Amygdala (tissue), 56 donors: ENCODE measurements around the gene SELENOM.

Source experiments
- DNase-seq, 56 donors: peaks; one replicate each; lab custom pipeline; 2025; lab: John Stamatoyannopoulos, UW

The SELENOM gene, protein sequence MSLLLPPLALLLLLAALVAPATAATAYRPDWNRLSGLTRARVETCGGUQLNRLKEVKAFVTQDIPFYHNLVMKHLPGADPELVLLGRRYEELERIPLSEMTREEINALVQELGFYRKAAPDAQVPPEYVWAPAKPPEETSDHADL

DNA sequence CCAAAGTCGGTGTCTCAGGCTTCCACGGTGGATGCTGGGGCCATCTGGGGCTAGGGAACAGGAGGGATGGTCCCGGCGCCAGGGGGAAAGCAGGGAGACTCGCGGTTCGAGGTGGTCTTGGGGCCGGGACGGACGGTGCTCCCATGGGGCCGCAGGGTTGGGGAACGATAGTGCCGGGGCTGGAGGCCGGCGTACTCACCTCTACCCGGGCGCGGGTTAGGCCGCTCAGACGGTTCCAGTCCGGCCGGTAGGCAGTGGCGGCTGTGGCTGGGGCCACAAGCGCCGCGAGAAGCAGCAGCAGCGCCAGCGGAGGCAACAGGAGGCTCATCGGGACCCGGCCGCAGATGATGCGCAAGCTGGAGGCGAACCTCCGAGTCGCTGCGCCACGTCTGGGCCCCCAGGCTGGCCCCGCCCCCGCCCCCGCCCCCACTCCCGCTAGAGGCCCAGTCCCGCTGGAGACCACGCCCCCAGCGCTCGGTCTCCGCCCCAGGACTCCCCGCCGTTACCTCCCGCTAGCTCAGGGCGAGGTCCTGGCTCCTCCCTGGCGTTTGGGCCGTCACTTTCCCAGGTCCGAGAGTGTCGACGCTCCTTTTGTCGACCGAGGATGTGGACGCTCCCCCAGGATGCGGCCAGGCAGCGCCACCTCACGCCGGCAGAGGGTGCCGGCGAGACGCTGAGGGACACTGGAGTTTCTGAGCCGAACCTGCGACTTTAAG, at the start of gene SELENOM:
TSS of gene SELENOM (minus strand) at position 391 of the 716 bp plus-strand sequence. CDS start at position 328, 63 bp downstream.
- DNase-seq: peak in 55 of 56 donors; percentile 43 to 94 (median 85)

DNA sequence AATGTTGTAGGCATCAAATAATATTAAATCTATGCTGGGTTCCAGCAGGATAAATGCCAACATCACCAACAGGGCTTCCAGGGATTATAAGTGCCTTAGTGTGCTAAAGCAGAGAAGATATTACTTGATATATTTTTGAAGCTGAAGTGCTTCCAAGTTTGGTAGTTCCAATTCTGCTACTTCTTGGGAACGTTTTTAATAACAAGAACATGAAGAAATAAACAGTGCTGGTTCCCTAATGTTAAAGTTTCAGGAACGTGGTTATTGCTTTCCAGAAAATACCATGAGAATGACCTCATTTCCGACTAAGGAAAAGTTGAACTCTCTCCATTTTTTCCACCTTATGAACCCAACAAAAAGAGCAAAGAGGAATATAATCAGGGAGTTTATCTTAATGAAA, 48.1 kb upstream of the SELENOM start:
- no peak for DNase-seq

DNA sequence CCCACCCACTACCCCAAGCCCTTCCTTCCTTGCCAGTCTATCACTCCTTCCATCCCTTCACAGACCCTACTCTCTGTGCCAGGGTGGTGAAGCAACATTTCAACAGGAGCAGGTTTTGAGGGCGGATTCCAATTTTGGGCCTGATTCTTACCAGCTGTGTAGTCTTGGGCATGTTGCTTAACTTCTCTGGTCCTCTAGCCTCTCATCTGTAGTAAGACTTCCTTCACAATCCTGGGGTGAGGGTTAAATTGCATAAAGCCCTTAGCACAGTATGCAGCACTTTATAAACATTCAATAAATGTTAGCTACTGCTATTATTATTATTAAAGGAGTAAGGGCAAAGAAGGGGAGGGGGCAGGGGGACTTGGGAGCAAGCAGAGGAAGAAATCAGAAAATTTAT, 47.6 kb upstream of the SELENOM start:
- DNase-seq: no peak

DNA sequence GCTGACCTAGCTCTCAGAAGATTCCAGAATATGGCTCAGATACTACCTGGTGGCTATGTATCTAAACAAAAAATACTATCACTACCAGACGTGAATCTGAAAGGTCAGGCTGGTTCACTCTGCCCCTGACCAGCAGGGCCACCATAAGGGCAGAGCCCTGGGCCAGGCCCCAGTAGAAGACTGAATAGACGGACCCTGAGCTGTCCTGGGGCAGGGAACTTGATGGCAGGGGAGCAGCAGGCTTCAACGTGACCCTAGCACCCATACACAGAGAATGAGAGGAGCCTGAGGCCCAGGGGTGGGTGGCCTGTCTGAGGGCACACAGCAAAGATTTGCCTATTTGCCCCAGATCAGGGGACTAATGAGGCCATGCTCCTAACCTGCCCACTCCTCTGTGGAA, 46.0 kb upstream of the SELENOM start:
- DNase-seq: no peak

DNA sequence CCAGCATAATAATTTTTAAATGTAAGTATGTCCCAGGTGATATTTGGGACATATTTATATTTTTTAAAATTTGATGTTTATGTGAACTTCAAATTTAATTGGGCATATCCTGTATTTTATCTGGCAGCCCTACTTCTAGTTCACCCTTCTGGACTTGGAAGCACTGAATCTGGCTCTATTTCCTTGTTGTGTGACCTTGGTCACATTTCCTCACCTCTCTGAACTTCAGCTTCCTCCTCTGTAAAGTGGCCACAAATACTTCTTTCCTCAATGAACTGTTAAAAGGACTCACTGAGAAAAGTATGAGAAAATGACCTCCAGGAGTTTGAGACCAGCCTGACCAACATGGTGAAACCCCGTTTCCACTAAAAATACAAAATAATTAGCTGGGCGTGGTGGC, 44.5 kb upstream of the SELENOM start:
- no peak for DNase-seq

DNA sequence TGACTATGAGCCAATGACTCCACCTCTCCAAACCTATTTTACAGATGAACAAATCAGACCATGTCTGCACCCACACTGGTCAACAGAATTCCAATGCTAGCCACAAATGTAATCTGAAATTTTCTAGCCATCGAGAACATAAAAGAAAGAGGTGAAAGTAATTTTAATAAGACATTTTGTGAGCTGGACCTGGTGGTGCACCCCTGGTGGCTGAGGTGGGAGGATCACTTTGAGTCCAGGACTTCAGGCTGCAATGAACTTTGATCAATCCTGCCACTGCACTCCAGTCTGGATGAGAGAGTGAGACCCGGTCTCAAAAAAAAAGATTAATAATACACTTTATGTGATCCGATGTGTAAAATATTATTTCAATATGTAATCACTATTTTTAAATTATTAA, 43.2 kb upstream of the SELENOM start:
- no peak for DNase-seq

DNA sequence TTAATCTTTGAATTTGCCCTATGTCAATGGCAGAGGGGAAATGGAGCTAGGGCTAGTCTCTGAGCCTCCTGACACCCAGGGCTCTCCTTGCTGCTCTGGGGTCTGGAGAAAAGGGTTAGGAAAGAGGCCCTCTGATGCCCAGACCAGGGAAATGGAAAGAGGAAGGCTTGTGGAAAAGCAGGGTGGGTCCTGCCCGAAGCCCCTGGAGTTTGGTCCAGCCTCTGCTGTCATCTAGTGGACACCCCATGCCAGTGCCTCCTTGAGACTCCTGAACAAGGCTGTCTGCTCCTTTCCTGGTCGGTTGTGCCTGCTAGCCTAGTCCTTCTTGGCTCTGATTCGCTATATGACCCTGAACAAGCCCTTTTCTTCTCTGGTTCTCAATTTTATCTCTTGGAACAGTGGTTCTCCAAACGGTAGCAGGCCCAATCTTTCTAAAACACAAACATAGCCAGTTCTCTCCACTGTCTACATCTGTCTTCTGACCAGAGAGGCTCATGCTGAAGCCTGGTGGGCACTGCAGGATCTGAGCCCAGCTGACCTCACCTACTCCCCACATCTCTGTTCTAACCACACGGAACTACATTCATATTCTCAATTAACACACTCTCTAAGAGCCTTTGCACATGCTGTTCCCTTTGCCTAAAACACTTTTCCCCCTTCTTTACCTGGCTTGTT, 41.7 kb upstream of the SELENOM start:
- DNase-seq: peak in 46 of 56 donors; percentile 10 to 76 (median 41)

DNA sequence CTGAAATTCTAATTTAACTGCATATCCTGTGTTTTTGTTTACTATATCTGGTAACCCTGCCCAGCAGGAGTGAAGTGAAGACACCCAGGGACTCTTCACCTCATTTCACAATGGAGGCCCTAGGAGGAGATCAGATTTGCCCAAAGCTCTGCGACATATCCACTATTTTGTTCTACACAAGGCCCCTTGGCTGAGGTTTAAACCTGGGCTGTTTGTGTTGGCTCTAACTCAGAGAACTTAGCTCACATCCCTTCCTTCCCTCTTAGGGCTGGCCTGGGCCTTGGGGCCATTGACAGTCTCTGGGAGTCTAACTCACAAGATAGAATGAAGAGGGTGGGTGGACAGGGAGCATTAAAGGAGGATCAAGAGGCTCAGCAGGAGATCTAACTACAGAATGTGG, 41.1 kb upstream of the SELENOM start:
- no peak for DNase-seq

DNA sequence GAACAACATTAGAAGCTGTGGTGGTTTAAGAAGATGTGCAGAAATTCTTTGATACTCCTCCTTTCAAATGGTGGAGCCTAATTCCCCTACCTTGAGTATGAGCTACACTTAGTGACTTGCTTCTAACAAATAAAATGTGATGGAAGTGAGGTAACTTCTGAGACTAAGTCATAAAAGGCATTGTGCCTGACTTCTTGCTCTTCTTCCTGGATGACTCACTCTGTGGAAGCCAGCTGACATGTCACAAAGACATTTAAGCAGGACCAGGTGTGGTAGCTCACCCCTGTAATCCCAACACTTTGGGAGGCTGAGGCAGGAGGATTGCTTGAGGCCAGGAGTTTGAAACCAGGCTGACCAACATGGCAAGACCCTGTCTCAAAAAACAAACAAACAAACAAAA, 36.9 kb upstream of the SELENOM start:
- DNase-seq: no peak

DNA sequence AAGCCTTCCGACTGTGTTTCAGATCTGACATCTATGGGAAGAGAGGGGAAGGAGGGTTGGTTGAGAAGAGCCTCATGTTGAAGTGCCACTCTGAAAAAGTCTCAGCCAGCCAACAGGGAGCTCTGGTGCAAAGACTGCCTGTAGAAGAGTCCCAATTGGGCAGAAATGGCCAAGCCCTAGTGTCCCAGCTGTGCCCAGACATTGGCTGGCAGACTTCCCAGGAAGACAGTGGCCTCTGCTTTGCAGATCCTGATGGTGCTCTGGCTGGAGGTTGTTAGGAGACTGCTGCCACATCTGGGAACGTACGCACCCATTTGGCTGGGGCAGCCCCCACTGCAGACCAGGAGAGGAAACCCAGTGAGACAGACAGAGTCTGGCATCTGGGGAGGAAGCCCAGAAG, 36.2 kb upstream of the SELENOM start:
- peak in 12 of 56 donors; percentile 6 to 38 (median 15) for DNase-seq

DNA sequence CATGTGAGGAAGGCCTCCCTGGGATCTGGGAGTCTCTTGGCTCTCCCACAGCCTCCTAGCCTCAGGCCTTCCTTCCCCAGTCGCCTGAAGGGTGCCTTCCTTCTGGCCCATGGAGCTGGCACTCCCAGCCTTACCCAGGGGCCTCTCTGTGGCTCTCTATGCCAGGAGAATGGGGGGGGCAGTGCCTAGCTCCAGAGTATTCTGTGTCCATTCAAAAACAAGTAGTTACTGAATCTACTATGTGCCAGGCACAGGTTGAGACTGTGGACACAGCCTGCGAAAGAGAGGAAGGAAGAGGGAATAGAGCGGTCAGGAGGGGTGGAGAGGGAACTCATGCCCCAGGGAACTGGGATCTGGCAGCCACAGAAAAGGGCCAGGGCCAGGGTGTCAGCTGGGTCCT, 35.7 kb upstream of the SELENOM start:
- DNase-seq: peak in 1 of 56 donors; percentile 11

DNA sequence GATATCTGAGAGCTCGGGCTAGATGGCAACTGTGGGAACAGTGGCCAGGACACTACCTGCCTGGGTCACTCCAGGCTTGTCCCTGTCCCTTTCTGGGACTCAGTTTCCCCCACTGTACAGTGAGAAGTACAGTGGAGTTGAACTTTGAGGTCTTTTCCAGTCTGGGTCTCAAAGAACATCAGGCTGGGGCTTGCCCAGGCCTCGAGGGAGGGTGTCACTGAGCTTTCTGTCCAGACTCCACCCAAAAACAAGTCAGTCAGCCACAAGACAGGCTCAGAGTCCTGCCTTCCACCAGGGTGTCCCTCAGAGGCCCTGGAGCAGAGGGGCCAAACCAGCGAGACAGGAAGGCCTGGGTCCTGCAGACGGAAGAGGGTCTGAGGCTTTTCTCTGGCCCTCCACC, 34.9 kb upstream of the SELENOM start:
- no peak for DNase-seq

DNA sequence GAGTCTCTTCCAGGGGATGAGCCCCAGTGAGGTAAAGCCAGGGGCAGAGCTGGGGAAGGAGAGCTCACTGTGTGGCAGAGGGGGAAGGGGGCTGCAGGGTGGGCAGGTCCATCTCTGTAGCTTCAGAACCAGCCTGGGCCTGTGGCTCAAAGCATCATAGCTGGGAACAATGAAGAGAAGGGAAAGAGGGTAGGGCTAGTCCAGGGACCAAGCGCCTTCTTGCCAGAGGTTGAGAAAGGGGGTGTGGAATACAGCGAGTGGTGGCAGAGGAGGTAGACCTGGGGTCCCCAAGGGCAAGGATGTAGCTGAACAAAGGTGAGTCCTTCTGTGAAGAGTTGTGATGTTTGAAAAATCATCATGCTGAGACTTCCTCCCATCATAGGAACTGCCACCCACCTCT, 34.2 kb upstream of the SELENOM start:
- DNase-seq: no peak

DNA sequence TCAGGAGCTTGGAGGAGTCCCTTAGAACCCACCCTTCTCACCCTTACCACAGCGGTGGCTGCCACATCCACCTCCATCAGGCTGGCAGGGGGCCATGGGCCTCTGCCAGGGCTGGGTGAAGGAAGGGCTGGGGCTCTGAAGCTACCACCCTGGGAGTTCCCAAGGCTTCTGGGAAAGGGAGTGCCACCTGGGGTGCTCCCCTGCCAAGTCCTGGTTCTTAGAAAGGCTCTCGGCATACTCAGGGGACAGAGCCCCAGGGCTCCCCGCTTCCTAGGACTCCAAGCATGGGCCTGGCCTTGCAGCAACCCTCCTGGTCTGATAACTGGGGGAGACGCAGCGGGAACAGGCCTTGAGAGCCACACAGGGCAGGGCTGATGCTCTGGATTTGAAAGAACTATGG, 33.4 kb upstream of the SELENOM start:
- no peak for DNase-seq

DNA sequence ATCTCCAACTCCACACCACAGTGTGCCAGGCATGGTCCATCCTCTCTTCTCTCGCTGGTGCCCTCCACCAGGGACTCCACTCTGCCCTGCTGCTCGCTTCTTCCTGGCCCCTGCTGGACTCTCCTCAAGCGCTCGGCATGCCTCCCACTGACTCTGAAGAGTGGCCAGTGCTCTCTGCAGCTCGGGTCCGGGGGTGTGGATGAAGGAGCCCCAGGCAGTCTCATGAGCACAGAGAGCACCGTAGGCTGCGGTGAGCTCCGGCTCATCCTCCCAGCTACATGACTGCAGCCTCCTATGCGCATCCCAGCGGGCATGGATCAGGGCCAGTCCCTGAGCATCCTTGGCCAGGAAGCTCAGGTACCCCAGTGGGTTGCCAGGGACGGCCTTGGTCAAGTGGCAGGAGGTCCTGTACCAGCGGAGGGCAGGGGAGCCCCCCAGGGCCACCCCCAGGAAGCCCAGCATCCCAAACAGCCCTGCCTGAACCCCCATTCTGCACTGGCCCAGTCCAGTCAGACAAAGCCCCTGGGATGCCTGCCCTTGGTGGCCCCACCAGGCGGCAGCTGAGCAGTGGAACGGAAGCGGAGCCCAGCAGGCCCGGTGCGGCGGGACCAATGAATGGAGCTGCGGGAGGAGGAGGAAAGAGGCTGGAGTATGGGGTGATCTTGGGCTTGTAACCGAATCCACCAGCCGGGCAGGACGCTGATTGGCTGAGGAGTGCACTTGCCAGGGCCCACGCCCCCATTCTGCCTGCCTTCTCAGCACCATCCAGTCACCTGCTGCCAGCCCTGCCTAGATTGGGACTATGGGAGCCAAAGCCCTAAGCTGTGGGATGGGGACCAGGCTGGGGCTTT, 32.7 kb upstream of the SELENOM start, which contains the start of gene PLA2G3:
TSS of gene PLA2G3 (minus strand) at position 643 of the 851 bp plus-strand sequence. CDS start at position 489, 154 bp downstream.
- peak in 1 of 56 donors; percentile 12 for DNase-seq

DNA sequence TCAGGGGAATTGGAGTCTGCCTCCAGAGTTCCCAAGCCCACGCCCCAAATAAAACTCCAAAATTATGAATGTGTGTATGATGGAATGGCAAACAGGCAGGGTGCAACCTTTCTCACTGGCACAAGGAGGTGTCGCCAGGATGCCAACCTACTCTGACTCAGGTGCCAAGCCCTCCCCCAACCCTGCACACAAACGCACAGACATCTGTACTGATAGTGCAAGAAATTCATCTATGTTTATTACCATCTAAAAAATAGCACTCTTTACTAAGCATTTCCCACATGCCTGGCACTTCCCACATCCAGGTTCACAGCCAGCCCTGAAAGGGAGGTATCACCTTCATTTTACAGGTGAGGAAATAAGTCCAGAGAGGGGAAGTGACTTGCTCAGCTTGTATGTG, 31.7 kb upstream of the SELENOM start:
- DNase-seq: no peak

DNA sequence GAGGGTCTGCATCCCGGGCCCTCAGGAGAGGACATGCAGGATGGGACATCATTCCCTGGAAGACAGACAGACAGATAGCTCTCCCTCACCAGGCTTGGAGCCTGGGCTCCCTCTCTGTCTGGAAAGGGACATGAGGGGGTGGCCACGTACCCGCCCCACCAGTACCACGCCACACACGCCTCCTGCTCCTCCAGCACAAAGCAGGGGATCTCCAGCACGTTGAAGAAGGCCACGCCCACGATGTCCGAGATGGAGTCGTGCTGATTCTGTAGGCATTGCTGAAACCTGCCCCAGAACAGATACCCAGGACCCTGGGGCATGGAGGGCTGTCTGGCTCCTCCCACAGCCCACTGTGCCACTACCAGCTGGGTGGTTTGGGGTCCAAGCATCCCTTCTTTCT, 30.8 kb upstream of the SELENOM start:
- no peak for DNase-seq

DNA sequence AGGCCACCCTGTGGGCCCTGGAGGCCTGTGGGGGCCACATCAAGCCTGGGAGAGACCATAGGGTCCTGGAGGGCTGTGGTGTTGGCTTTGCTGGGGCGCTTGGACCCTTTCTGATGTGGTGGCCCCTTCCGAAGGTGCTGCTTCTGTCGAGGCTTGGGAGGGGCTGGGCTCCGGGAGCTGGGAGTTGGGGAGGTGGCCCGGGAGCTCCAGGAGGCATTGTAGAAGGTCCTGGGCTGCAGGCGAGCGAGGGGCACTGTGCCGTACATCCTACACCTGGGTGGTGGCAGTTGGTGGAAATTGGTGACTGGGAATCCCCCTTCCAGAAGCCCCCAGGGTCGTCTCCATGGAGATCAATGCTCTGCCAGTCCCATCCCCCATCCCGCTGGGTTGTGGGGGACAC, 30.4 kb upstream of the SELENOM start:
- no peak for DNase-seq

DNA sequence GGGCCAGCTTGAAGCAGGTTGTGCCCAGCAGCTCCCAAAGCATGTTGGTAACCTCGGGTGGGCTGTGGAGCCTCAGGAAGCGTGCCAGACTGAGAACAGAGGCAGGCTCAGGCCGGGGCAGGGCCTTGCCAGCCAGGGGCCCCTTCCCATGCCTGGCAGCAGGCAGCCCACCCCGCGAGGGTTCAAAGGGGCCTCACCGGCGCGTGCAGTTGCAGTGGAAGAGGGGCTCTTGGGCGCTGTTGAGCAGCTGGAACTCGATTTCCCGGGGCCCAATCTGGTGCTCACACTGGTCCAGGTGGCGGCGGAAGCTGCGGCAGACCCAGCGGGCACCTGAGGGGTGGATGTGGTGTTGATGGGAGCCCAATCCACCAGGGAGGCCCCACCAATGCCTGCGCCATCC, 29.3 kb upstream of the SELENOM start:
- DNase-seq: no peak

DNA sequence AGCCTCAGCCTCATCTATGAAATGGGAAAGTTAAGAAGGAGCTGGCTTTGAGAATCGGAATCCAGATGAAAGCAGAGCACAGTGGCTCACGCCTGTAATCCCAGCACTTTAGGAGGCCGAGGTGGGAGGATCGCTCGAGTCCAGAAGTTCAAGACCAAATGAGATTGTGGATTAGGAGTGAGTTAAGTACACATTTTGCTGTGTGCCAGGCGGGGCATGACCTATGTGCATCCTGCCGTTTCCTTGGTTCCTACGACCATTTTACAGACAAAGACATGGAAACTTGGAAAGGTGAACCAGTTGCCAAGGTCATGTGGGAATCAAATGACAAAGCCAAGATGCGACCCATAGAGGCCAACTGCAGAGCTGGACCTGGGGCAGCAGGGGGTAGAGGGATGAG, 28.8 kb upstream of the SELENOM start:
- no peak for DNase-seq

DNA sequence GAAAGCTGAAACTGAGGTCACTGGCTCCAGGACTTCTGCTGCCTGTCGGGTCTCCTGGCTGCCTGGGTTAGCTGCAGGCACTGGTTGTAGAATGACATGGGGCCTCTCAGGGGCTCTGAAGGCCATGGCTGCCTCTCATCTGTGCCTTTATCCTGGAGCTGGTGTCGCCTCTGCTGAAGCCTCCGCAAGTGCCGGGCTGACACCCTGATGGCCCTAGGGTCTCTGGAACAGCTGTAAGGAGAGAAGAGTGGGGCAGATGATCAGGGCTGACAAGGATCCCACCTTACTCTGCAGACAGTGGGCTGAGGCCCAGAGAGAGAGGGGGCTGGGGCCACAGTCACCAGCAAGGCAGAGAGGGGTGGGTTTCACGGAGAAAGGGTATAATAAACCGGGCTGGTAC, 28.3 kb upstream of the SELENOM start:
- DNase-seq: no peak
